K562 (cell line): Measurements from ENCODE around the gene NOP58. TPM values are rescaled to one million over a fixed set of nuclear protein-coding genes. Genes with fewer than 3 reads are reported as not detected.

Source experiments
- CBX8 ChIP-seq: fragments of 200-600 bp; sonication (generic); IDR thresholded peaks from 2 replicates; pipeline ENCODE4 v1.6.1; 2012; ENCODE audit warnings: borderline replicate concordance, mixed run types, low read depth, mild to moderate bottlenecking, moderate library complexity, mixed read lengths, low read length, control low read depth, inconsistent platforms; ENCODE audit not compliant: poor library complexity, severe bottlenecking; ENCODE audit errors: extremely low read depth
- CEBPB ChIP-seq: fragments of 450-650 bp; IDR thresholded peaks from 2 replicates; pipeline ENCODE4 v1.6.1; 2016; ENCODE audit warnings: missing genetic modification characterization, missing compliant biosample characterization
- EHMT2 ChIP-seq: fragments of 450-650 bp; IDR thresholded peaks from 2 replicates; pipeline ENCODE4 v1.6.1; 2018; ENCODE audit warnings: antibody characterized with exemption
- FOXK1 ChIP-seq: sonication (generic); formaldehyde crosslinking; IDR thresholded peaks from 2 replicates; pipeline ENCODE4 v1.8.0; 2022; ENCODE audit warnings: missing genetic modification reagents, mild to moderate bottlenecking, borderline replicate concordance
- HMG20B ChIP-seq: fragments of 250-450 bp; sonication (Bioruptor Pico); IDR thresholded peaks from 2 replicates; pipeline ENCODE4 v1.5.0; 2021; ENCODE audit warnings: mild to moderate bottlenecking
- KAT2B ChIP-seq: IDR thresholded peaks from one replicate; pipeline ENCODE4 v1.6.1; 2012; ENCODE audit warnings: low read depth, mild to moderate bottlenecking, control low read depth, inconsistent platforms, low read length, moderate library complexity
- NR4A1 ChIP-seq, 2 experiments: fragments of 250-450 bp in 1 of 2; fragments of 450-650 bp in 1 of 2; sonication (Bioruptor Pico) in 1 of 2; IDR thresholded peaks; 2 replicates each; pipeline versions ENCODE4 v1.4.0 to v1.6.1; 2016 to 2020; ENCODE audit warnings: mild to moderate bottlenecking in 2 of 2, missing compliant biosample characterization in 1 of 2, missing genetic modification characterization in 1 of 2, moderate library complexity in 1 of 2
- PBX2 ChIP-seq, 2 experiments: IDR thresholded peaks in 1 of 2; conservative IDR thresholded peaks in 1 of 2; 2 replicates each; pipeline ENCODE4 v1.6.1; 2016; ENCODE audit warnings: low read depth in 2 of 2, mild to moderate bottlenecking in 1 of 2, missing compliant biosample characterization in 1 of 2, missing genetic modification characterization in 1 of 2, moderate library complexity in 1 of 2
- POLR2AphosphoS5 ChIP-seq: IDR thresholded peaks from 2 replicates; pipeline ENCODE4 v1.6.1; 2011; ENCODE audit warnings: mild to moderate bottlenecking, low read depth, low read length, moderate library complexity; ENCODE audit not compliant: control insufficient read depth, insufficient read depth
- RNF219 ChIP-seq: fragments of 250-450 bp; sonication (Bioruptor Pico); IDR thresholded peaks from 2 replicates; pipeline ENCODE4 v1.5.0; 2022; ENCODE audit warnings: mild to moderate bottlenecking
- SMARCE1 ChIP-seq: fragments of 450-650 bp; IDR thresholded peaks from 2 replicates; pipeline ENCODE4 v1.7.1; 2016; ENCODE audit warnings: mild to moderate bottlenecking
- SNRNP70 ChIP-seq: fragments of 200-400 bp; formaldehyde crosslinking; optimal IDR thresholded peaks from 2 replicates; pipeline ENCODE3; 2017; ENCODE audit warnings: low read depth, low read length
- YBX1 ChIP-seq: fragments of 450-650 bp; IDR thresholded peaks from 2 replicates; pipeline ENCODE4 v1.7.1; 2016; ENCODE audit warnings: mild to moderate bottlenecking
- ZC3H8 ChIP-seq: fragments of 450-650 bp; IDR thresholded peaks from 2 replicates; pipeline ENCODE4 v1.6.1; 2017
- ZNF175 ChIP-seq: fragments of 200-800 bp; sonication (Bioruptor generic); IDR thresholded peaks from 2 replicates; pipeline ENCODE4 v1.6.1; 2016; ENCODE audit warnings: low read depth, mild to moderate bottlenecking, missing genetic modification characterization, missing compliant biosample characterization
- ZNF274 ChIP-seq: IDR thresholded peaks from 2 replicates; pipeline ENCODE4 v1.6.1; 2011; ENCODE audit warnings: low read depth, mild to moderate bottlenecking, low read length, moderate library complexity, borderline replicate concordance
- ZNF717 ChIP-seq: fragments of 250-450 bp; sonication (Bioruptor Pico); IDR thresholded peaks from 2 replicates; pipeline ENCODE4 v1.5.0; 2021
- ZNF76 ChIP-seq: fragments of 250-450 bp; sonication (Bioruptor Pico); IDR thresholded peaks from 2 replicates; pipeline ENCODE4 v1.4.0; 2020; ENCODE audit warnings: mild to moderate bottlenecking, moderate library complexity, borderline replicate concordance
- polyA plus RNA-seq, 8 experiments: library from polyadenylated mRNA; depleted of rRNA in 4 of 8; stranded (reverse) in 5 of 8; unstranded in 3 of 8; fragments of >200 nt; fragmentation: Nextera tagmentation in 2 of 8; fragmentation: Illumina TruSeq in 1 of 8; extraction: Ambion mirVana in 2 of 8; extraction: Trizol in 1 of 8; gene quantifications; 2 replicates each; pipeline versions ENCODE4 v1.2.1 to v1.2.3, GENCODE V29; 2011 to 2014; ENCODE audit warnings: inconsistent platforms in 1 of 8, missing spikeins in 1 of 8
- total RNA-seq, 7 experiments: library from RNA; depleted of rRNA in 6 of 7; stranded (reverse); fragments of >200 nt in 6 of 7; fragmentation: Illumina TruSeq in 2 of 7; extraction: Trizol in 2 of 7; gene quantifications; 2 replicates each; pipeline versions ENCODE4 v1.2.1 to v1.2.3, GENCODE V29; 2011 to 2021; ENCODE audit warnings: low replicate concordance in 1 of 7
- TF ChIP-seq, protein P1 (sequence below), 2 experiments: fragments of 450-650 bp in 1 of 2; sonication (generic) in 1 of 2; formaldehyde crosslinking; conservative IDR thresholded peaks; 2 replicates each; pipeline versions ENCODE4 v1.4.0 to v1.8.1; 2020 to 2022; ENCODE audit warnings: mild to moderate bottlenecking in 1 of 2, missing genetic modification reagents in 1 of 2

The NOP58 gene
- total and polyA plus RNA-seq, 9 of the 15 experiments (the other 6 are each of a cell fraction or from before 2014, with no cell fraction given), result 132 to 332 (median 208) TPM

- peak; percentile 95 for TF ChIP-seq POLR2AphosphoS5
- 0 out of 2 replicates have a peak, but pooled peaks have one; percentile 26 for TF ChIP-seq ZNF76 (CRISPR knock-in tag)
- no peak for TF ChIP-seq SMARCE1
- TF ChIP-seq ZNF175 (CRISPR knock-in tag), result no peak
- no peak for TF ChIP-seq HMG20B (CRISPR knock-in tag)
- peak; percentile 61; the same call in 1 of the 2 replicates for TF ChIP-seq CEBPB (tag)
- TF ChIP-seq YBX1, result no peak
- no peak for TF ChIP-seq PBX2 (CRISPR knock-in tag; IDR thresholded peaks at IDR 0.05; ENCODE audit: low read depth)
- no peak for TF ChIP-seq PBX2 (tag; conservative IDR thresholded peaks at IDR 0.05; ENCODE audit: low read depth)
- no peak for TF ChIP-seq ZC3H8
- TF ChIP-seq RNF219, result no peak
- no peak for TF ChIP-seq ZNF274
- TF ChIP-seq CBX8, result no peak
- no peak for TF ChIP-seq KAT2B
- no peak for TF ChIP-seq SNRNP70
- peak; percentile 78; the same call in 1 of the 2 replicates for TF ChIP-seq FOXK1 (CRISPR knock-in tag)
- TF ChIP-seq, protein P1, sequence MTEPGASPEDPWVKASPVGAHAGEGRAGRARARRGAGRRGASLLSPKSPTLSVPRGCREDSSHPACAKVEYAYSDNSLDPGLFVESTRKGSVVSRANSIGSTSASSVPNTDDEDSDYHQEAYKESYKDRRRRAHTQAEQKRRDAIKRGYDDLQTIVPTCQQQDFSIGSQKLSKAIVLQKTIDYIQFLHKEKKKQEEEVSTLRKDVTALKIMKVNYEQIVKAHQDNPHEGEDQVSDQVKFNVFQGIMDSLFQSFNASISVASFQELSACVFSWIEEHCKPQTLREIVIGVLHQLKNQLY (CRISPR knock-in tag; conservative IDR thresholded peaks at IDR 0.05), result no peak
- no peak for TF ChIP-seq ZNF717
- no peak for TF ChIP-seq EHMT2
- no peak for TF ChIP-seq NR4A1 (CRISPR knock-in tag; IDR thresholded peaks at IDR 0.05)
- no peak for TF ChIP-seq NR4A1 (tag; IDR thresholded peaks at IDR 0.05)
These were observed at the start of gene NOP58 (continued) for GRCh38 chr2:202265467-202266277.
